Measurements from ENCODE around the gene CACNA1S.

DNA sequence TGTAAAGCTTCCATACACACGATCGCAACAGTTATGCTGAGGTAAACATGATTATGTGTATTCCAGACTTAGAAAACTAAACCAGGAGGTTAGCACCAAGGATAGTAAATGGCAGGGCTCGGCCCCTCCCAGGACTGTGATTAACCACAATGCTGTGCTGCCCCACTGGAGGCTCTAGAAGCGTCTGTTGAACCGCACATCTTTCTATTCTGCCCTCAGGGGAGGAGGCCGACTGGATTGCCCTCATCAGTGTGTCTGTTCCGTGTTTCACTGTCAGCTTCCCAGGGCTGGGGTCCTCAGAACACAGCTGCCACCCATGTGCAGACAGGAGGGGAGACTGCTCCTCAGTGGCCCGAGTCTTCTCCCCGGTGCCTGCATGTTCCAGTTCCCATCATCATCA lies 27.5 kb upstream of the CACNA1S start:
- TF ChIP-seq, protein P1, sequence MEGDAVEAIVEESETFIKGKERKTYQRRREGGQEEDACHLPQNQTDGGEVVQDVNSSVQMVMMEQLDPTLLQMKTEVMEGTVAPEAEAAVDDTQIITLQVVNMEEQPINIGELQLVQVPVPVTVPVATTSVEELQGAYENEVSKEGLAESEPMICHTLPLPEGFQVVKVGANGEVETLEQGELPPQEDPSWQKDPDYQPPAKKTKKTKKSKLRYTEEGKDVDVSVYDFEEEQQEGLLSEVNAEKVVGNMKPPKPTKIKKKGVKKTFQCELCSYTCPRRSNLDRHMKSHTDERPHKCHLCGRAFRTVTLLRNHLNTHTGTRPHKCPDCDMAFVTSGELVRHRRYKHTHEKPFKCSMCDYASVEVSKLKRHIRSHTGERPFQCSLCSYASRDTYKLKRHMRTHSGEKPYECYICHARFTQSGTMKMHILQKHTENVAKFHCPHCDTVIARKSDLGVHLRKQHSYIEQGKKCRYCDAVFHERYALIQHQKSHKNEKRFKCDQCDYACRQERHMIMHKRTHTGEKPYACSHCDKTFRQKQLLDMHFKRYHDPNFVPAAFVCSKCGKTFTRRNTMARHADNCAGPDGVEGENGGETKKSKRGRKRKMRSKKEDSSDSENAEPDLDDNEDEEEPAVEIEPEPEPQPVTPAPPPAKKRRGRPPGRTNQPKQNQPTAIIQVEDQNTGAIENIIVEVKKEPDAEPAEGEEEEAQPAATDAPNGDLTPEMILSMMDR (IDR thresholded peaks at IDR 0.05; ENCODE audit: low read length): no peak
- no peak for TF ChIP-seq EZH2 (IDR thresholded peaks at IDR 0.05; ENCODE audit: borderline replicate concordance, low read length)
